Peyer's patch (tissue), 4 donors: ENCODE measurements around the gene CYBB. TPM values are rescaled to one million over a fixed set of nuclear protein-coding genes. Genes with fewer than 3 reads are reported as not detected.

Experiments used
- DNase-seq, 3 donors: peaks; one replicate each; pipeline ENCODE4 v3.0.0-alpha.2; 2017 to 2019
- H3K27ac ChIP-seq, 4 donors: fragments of 200-600 bp; sonication (generic); one replicate each; pipeline ENCODE4 v1.5.1; 2016 to 2019
- H3K27me3 ChIP-seq, 2 donors: fragments of 200-600 bp; sonication (generic); one replicate each; pipeline ENCODE4 v1.5.1; 2019
- H3K36me3 ChIP-seq, 3 donors: fragments of 200-600 bp; sonication (generic); one replicate each; pipeline ENCODE4 v1.5.1; 2016 to 2019
- H3K4me1 ChIP-seq, 4 donors: fragments of 200-600 bp; sonication (generic); one replicate each; pipeline ENCODE4 v1.5.1; 2016 to 2019
- H3K4me3 ChIP-seq, 4 donors: fragments of 200-600 bp; sonication (generic); 1 replicate in 3 of 4; 2 replicates in 1 of 4; pipeline ENCODE4 v1.5.1; 2016 to 2019; ENCODE audit warnings: mild to moderate bottlenecking in 1 of 4
- H3K9me3 ChIP-seq, 4 donors: fragments of 200-600 bp; sonication (generic); one replicate each; pipeline ENCODE4 v1.5.1; 2016 to 2019; ENCODE audit warnings: mild to moderate bottlenecking in 1 of 4
- CTCF ChIP-seq, 6 experiments: fragments of 450-650 bp in 4 of 6; fragments of 200-600 bp in 2 of 6; sonication (generic) in 1 of 6; IDR thresholded peaks; one replicate each; pipeline ENCODE4 v1.5.1; 2017 to 2019; ENCODE audit warnings: antibody characterized with exemption in 6 of 6, mild to moderate bottlenecking in 3 of 6, moderate library complexity in 1 of 6
- POLR2A ChIP-seq, 2 donors: fragments of 450-650 bp; IDR thresholded peaks; one replicate each; pipeline ENCODE4 v1.5.1; 2017; ENCODE audit warnings: antibody characterized with exemption in 2 of 2, mild to moderate bottlenecking in 2 of 2, moderate library complexity in 2 of 2
- total RNA-seq, 4 donors: library from RNA; depleted of rRNA; stranded (reverse); fragments of >200 nt; gene quantifications; one replicate each; pipeline ENCODE4 v1.1.0, GENCODE V29; 2016

CYBB gene
- total RNA-seq, 4 donors from 2014 or later = 3.2 to 35.5 (median 6.8) TPM

GRCh38 chrX:37752281-37752680 is 27.6 kb upstream of the CYBB start:
- Histone ChIP-seq H3K4me3 (no peak overlapping the region), H3K27ac (no peak overlapping the region), H3K9me3 (no peaks in the 10 kb centered on the region), H3K4me1 (peaks cover 0 to 3% (median 0%) of the 10 kb centered on the region in 4 donors), H3K27me3 (no peaks in the 10 kb centered on the region), H3K36me3 (no peaks in the 10 kb centered on the region)
- TF ChIP-seq POLR2A (IDR thresholded peaks at IDR 0.05) (no peak), CTCF (IDR thresholded peaks at IDR 0.05) (no peak)
- DNase-seq = no peak

GRCh38 chrX:37752936-37753335 is 26.9 kb upstream of the CYBB start:
- peaks cover 0 to 3% (median 0%) of the 10 kb centered on the region in 4 donors for H3K4me1 ChIP-seq
- H3K36me3 ChIP-seq = no peaks in the 10 kb centered on the region
- peak overlapping the region in 1 of 4 donors; percentile 64 for H3K27ac ChIP-seq
- H3K27me3 ChIP-seq = no peaks in the 10 kb centered on the region
- H3K9me3 ChIP-seq = no peaks in the 10 kb centered on the region
- H3K4me3 ChIP-seq = no peak overlapping the region
- DNase-seq = no peak
- TF ChIP-seq CTCF (IDR thresholded peaks at IDR 0.05) = no peak
- no peak for TF ChIP-seq POLR2A (IDR thresholded peaks at IDR 0.05)

GRCh38 chrX:37753384-37753783 is 26.5 kb upstream of the CYBB start:
- no peak for DNase-seq
- H3K9me3 ChIP-seq = no peaks in the 10 kb centered on the region
- H3K4me3 ChIP-seq = no peak overlapping the region
- H3K27me3 ChIP-seq = no peaks in the 10 kb centered on the region
- H3K36me3 ChIP-seq = no peaks in the 10 kb centered on the region
- no peak for TF ChIP-seq CTCF (IDR thresholded peaks at IDR 0.05)
- TF ChIP-seq POLR2A (IDR thresholded peaks at IDR 0.05) = no peak
- peak overlapping the region in 1 of 4 donors; percentile 64 for H3K27ac ChIP-seq
- H3K4me1 ChIP-seq = peaks cover 0 to 3% (median 0%) of the 10 kb centered on the region in 4 donors

- no peaks in the 10 kb centered on the region for H3K36me3 ChIP-seq
- peaks cover 0 to 3% (median 0%) of the 10 kb centered on the region in 4 donors for H3K4me1 ChIP-seq
- H3K4me3 ChIP-seq = no peak overlapping the region
- no peaks in the 10 kb centered on the region for H3K27me3 ChIP-seq
- H3K27ac ChIP-seq = peak overlapping the region in 1 of 4 donors; percentile 64
- DNase-seq = no peak
- H3K9me3 ChIP-seq = no peaks in the 10 kb centered on the region
- TF ChIP-seq CTCF (IDR thresholded peaks at IDR 0.05) (no peak), POLR2A (IDR thresholded peaks at IDR 0.05) (no peak)
Observed at GRCh38 chrX:37754516-37754915, 25.3 kb upstream of the CYBB start.

GRCh38 chrX:37755025-37755424 is 24.8 kb upstream of the CYBB start:
- Histone ChIP-seq H3K4me3 (no peak overlapping the region), H3K27ac (peak overlapping the region in 1 of 4 donors; percentile 64), H3K36me3 (no peaks in the 10 kb centered on the region), H3K9me3 (no peaks in the 10 kb centered on the region), H3K27me3 (no peaks in the 10 kb centered on the region), H3K4me1 (peaks cover 0 to 3% (median 0%) of the 10 kb centered on the region in 4 donors)
- DNase-seq = peak in 2 of 3 donors; percentile 55 to 64
- TF ChIP-seq POLR2A (IDR thresholded peaks at IDR 0.05) (no peak), CTCF (IDR thresholded peaks at IDR 0.05) (no peak)

GRCh38 chrX:37757082-37757481 is 22.8 kb upstream of the CYBB start:
- Histone ChIP-seq H3K4me1 (peaks cover 0 to 3% (median 0%) of the 10 kb centered on the region in 4 donors), H3K36me3 (no peaks in the 10 kb centered on the region), H3K9me3 (no peaks in the 10 kb centered on the region), H3K27me3 (no peaks in the 10 kb centered on the region), H3K4me3 (no peak overlapping the region), H3K27ac (no peak overlapping the region)
- TF ChIP-seq POLR2A (IDR thresholded peaks at IDR 0.05) (no peak), CTCF (IDR thresholded peaks at IDR 0.05) (no peak)
- DNase-seq = no peak
